SK-N-MC (cell line): ENCODE results near the gene SS18.

Source experiments
- EZH2 ChIP-seq: fragments of 200-600 bp; sonication (generic); IDR thresholded peaks from one replicate; pipeline ENCODE4 v1.6.1; 2017; ENCODE audit warnings: antibody characterized with exemption
- POLR2AphosphoS5 ChIP-seq: IDR thresholded peaks from 2 replicates; pipeline ENCODE4 v1.6.1; 2012; ENCODE audit warnings: mild to moderate bottlenecking, low read depth, low read length, borderline replicate concordance

- TF ChIP-seq POLR2AphosphoS5 (no peak), EZH2 (no peak)
Measured at GRCh38 chr18:25982153-25982552, 108.3 kb downstream of the SS18 start.
